ENCODE results near the gene PCDH1.

Gene PCDH1

DNA sequence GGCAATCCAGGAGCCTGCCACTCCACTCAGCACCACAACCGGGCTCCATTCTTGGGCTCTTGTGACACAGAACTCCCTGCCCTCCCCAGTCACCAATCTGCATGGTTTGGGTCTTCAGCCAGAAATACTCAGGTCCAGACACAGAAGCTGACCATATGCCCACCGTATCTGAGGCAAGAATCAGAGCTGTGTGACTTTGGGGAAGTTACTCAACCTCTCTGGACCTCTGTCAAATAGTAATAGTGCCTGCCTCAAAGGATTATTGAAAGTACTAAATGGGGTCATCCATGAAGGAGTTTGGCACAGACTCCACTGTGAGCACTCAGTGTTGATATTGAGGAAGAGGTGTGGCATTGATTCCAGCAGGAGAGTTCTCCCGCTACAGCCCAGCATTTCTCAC, 67.5 kb downstream of the PCDH1 start:
- DNase-seq = no peak
- no peak overlapping the region for H3K27ac ChIP-seq (ENCODE audit: insufficient read depth in 1 of 2, low read depth in 1 of 2, low read length in 2 of 2, poor library complexity in 1 of 2, severe bottlenecking in 2 of 2)
- ChIA-PET POLR2A (no interaction called here), CTCF (interaction anchor here (0.9 to 7.6 kb wide), 9 partner anchors 8 to 151 kb away, joined by 3 to 51 read pairs (median 5); no protein-coding TSS in a partner anchor)
- H3K4me1 ChIP-seq (ENCODE audit: control extremely low read depth in 1 of 4, control insufficient read depth in 4 of 4, insufficient read depth in 4 of 4, low read length in 3 of 4) = no peaks in the 10 kb centered on the region
- peaks cover 11 to 66% (median 22%) of the 10 kb centered on the region in 5 experiments for H3K27me3 ChIP-seq (replicated peaks in 2 of 5; ENCODE audit: control insufficient read depth in 4 of 5, insufficient read depth in 5 of 5, low read length in 4 of 5)
- H3K36me3 ChIP-seq (ENCODE audit: control insufficient read depth in 4 of 4, insufficient read depth in 4 of 4, low read length in 3 of 4) = no peaks in the 10 kb centered on the region
- no peaks in the 10 kb centered on the region for H3K9me3 ChIP-seq (ENCODE audit: control extremely low read depth in 1 of 5, control insufficient read depth in 4 of 5, insufficient read depth in 2 of 5, low read depth in 1 of 5, low read length in 4 of 5)
- H3K4me3 ChIP-seq (ENCODE audit: control insufficient read depth in 1 of 7, extremely low read depth in 1 of 7, insufficient read depth in 4 of 7, low read depth in 2 of 7, low read length in 6 of 7) = no peak overlapping the region
- 70% methylated on average over 2 of the region's 3 CpGs for WGBS (ENCODE audit: insufficient coverage)

DNA sequence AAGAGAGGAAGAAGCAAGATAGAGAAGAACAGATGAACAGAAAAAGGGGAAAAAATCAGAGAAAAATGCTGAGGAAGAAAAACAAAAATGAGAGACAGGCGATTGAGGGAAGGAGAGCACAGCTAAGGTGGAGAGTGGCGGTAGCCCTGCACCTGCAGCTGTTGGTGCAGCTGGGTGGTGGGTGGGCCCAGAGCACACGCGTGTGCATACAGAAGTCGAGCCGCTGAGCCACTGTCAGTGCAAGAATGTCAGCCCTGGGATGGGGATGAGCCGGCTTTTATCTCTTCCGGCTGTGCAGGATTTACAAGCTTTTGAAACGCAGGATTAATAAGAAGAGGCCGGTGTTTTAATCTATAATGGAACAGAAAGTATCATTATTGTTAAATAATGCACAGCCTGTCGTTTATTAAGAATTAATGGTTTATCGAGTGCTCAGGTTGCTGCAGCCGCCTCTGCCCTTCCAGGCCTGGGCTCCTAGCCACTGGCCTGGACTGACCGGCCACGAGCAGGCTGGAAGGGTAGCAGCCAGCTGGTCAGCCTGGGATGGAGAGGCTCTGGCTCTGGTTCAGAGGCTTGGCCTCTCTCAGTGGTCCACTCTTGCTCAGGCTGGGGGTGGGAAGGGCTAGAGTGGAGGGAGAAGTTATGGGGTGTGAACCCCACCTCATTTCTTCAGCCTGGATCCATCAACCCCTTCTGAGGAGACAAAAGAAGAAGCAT, 68.7 kb downstream of the PCDH1 start:
- ChIA-PET POLR2A (no interaction called here), CTCF (interaction anchor here (1.5 to 2.8 kb wide), 2 partner anchors 7 to 18 kb away, joined by 5 to 11 read pairs; no protein-coding TSS in a partner anchor)
- H3K4me3 ChIP-seq (ENCODE audit: control insufficient read depth in 1 of 7, extremely low read depth in 1 of 7, insufficient read depth in 4 of 7, low read depth in 2 of 7, low read length in 6 of 7) = no peak overlapping the region
- DNase-seq = no peak
- WGBS (ENCODE audit: insufficient coverage) = 88% methylated on average over 9 of the region's 15 CpGs
- H3K9me3 ChIP-seq (ENCODE audit: control extremely low read depth in 1 of 5, control insufficient read depth in 4 of 5, insufficient read depth in 2 of 5, low read depth in 1 of 5, low read length in 4 of 5) = no peaks in the 10 kb centered on the region
- peaks cover 14 to 78% (median 24%) of the 10 kb centered on the region in 5 experiments for H3K27me3 ChIP-seq (replicated peaks in 2 of 5; ENCODE audit: control insufficient read depth in 4 of 5, insufficient read depth in 5 of 5, low read length in 4 of 5)
- H3K4me1 ChIP-seq (ENCODE audit: control extremely low read depth in 1 of 4, control insufficient read depth in 4 of 4, insufficient read depth in 4 of 4, low read length in 3 of 4) = no peaks in the 10 kb centered on the region
- no peaks in the 10 kb centered on the region for H3K36me3 ChIP-seq (ENCODE audit: control insufficient read depth in 4 of 4, insufficient read depth in 4 of 4, low read length in 3 of 4)
- no peak overlapping the region for H3K27ac ChIP-seq (ENCODE audit: insufficient read depth in 1 of 2, low read depth in 1 of 2, low read length in 2 of 2, poor library complexity in 1 of 2, severe bottlenecking in 2 of 2)

DNA sequence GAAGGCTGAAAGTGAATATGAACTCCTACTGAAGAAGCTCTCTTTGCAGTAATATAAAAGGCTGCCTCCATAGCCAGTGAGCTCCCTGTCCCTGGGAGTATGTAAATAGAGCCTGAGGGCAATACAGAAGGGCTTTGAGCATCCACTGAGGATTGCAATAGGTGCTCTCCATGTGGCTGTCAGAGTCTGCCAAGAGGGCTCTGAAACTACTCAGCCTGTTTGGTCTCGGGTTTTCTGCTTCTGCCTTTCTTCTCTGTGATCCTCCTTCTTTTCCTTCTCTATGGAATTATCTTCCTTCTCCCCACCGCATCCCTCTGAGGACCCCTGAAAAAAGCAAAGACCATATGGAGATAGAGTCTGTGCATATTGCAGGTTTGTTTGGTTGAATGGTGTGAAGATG, 69.4 kb downstream of the PCDH1 start:
- no peak overlapping the region for H3K4me3 ChIP-seq (ENCODE audit: control insufficient read depth in 1 of 7, extremely low read depth in 1 of 7, insufficient read depth in 4 of 7, low read depth in 2 of 7, low read length in 6 of 7)
- ChIA-PET POLR2A (no interaction called here), CTCF (interaction anchor here (1.0 to 2.8 kb wide), 6 partner anchors 8 to 114 kb away, joined by 3 to 11 read pairs (median 4); no protein-coding TSS in a partner anchor)
- H3K9me3 ChIP-seq (ENCODE audit: control extremely low read depth in 1 of 5, control insufficient read depth in 4 of 5, insufficient read depth in 2 of 5, low read depth in 1 of 5, low read length in 4 of 5) = no peaks in the 10 kb centered on the region
- H3K27ac ChIP-seq (ENCODE audit: insufficient read depth in 1 of 2, low read depth in 1 of 2, low read length in 2 of 2, poor library complexity in 1 of 2, severe bottlenecking in 2 of 2) = no peak overlapping the region
- no peaks in the 10 kb centered on the region for H3K36me3 ChIP-seq (ENCODE audit: control insufficient read depth in 4 of 4, insufficient read depth in 4 of 4, low read length in 3 of 4)
- no peak for DNase-seq
- no CpG with 5 or more reads among the region's 2 CpGs for WGBS (ENCODE audit: insufficient coverage)
- H3K4me1 ChIP-seq (ENCODE audit: control extremely low read depth in 1 of 4, control insufficient read depth in 4 of 4, insufficient read depth in 4 of 4, low read length in 3 of 4) = no peaks in the 10 kb centered on the region
- peaks cover 14 to 85% (median 28%) of the 10 kb centered on the region in 5 experiments for H3K27me3 ChIP-seq (replicated peaks in 2 of 5; ENCODE audit: control insufficient read depth in 4 of 5, insufficient read depth in 5 of 5, low read length in 4 of 5)

DNA sequence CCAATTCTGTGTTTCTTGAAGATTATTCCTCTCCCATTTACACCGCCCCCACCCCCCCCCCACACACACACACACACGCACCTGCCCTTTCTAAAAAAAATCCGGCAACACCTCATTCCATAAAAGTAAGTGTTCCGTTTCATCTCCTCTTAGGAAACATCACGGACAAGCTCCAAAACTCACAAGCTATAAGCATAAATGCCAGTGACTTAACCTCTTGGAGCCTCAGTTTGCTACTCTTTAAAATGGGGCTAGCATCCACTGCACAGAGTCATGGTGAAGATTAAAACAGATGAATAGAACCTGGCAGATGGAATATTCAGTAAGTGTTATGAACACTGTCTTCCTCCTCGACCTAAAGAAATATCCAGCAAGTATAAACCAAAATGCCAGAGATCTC, 70.5 kb downstream of the PCDH1 start:
- Histone ChIP-seq H3K27me3 (replicated peaks in 2 of 5; ENCODE audit: control insufficient read depth in 4 of 5, insufficient read depth in 5 of 5, low read length in 4 of 5) (peaks cover 14 to 96% (median 32%) of the 10 kb centered on the region in 5 experiments), H3K36me3 (ENCODE audit: control insufficient read depth in 4 of 4, insufficient read depth in 4 of 4, low read length in 3 of 4) (no peaks in the 10 kb centered on the region), H3K9me3 (ENCODE audit: control extremely low read depth in 1 of 5, control insufficient read depth in 4 of 5, insufficient read depth in 2 of 5, low read depth in 1 of 5, low read length in 4 of 5) (no peaks in the 10 kb centered on the region), H3K27ac (ENCODE audit: insufficient read depth in 1 of 2, low read depth in 1 of 2, low read length in 2 of 2, poor library complexity in 1 of 2, severe bottlenecking in 2 of 2) (no peak overlapping the region), H3K4me1 (ENCODE audit: control extremely low read depth in 1 of 4, control insufficient read depth in 4 of 4, insufficient read depth in 4 of 4, low read length in 3 of 4) (no peaks in the 10 kb centered on the region), H3K4me3 (ENCODE audit: control insufficient read depth in 1 of 7, extremely low read depth in 1 of 7, insufficient read depth in 4 of 7, low read depth in 2 of 7, low read length in 6 of 7) (no peak overlapping the region)
- WGBS (ENCODE audit: insufficient coverage) = 100% methylated on average over 1 of the region's 6 CpGs
- ChIA-PET POLR2A (interaction anchor here (0.5 kb wide), 1 partner anchor 138 kb away, joined by 3 read pairs; no protein-coding TSS in a partner anchor), CTCF (interaction anchor here (0.8 to 3.1 kb wide), 7 partner anchors 9 to 106 kb away, joined by 3 to 11 read pairs (median 3); no protein-coding TSS in a partner anchor)
- DNase-seq = no peak

DNA sequence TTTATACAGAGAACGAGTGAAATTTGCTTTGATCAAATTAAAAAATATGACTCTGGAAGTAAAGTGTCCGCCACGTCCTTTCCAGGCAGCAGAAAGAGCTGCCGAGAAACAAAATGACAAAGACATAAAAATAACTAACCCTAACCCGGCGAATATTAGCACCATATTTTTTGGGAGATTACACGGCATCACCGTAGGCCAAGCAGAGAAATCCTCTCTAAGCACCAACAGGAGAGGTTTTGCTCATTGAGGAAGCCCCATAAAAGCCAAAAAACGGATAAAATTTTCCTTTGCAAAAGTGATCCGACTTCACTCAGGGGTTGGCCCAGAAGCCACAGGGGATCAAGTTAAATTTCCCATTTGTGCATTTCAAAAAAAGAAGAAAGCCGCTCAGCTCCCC, 70.9 kb downstream of the PCDH1 start:
- H3K27me3 ChIP-seq (replicated peaks in 2 of 5; ENCODE audit: control insufficient read depth in 4 of 5, insufficient read depth in 5 of 5, low read length in 4 of 5) = peaks cover 14 to 96% (median 32%) of the 10 kb centered on the region in 5 experiments
- H3K4me1 ChIP-seq (ENCODE audit: control extremely low read depth in 1 of 4, control insufficient read depth in 4 of 4, insufficient read depth in 4 of 4, low read length in 3 of 4) = no peaks in the 10 kb centered on the region
- 74% methylated on average over 8 of the region's 11 CpGs for WGBS (ENCODE audit: insufficient coverage)
- ChIA-PET CTCF (interaction anchor here (0.8 to 3.1 kb wide), 4 partner anchors 10 to 105 kb away, joined by 3 to 11 read pairs (median 6); no protein-coding TSS in a partner anchor), POLR2A (interaction anchor here (0.5 kb wide), 1 partner anchor 137 kb away, joined by 3 read pairs; no protein-coding TSS in a partner anchor)
- no peaks in the 10 kb centered on the region for H3K36me3 ChIP-seq (ENCODE audit: control insufficient read depth in 4 of 4, insufficient read depth in 4 of 4, low read length in 3 of 4)
- H3K4me3 ChIP-seq (ENCODE audit: control insufficient read depth in 1 of 7, extremely low read depth in 1 of 7, insufficient read depth in 4 of 7, low read depth in 2 of 7, low read length in 6 of 7) = no peak overlapping the region
- DNase-seq = no peak
- H3K27ac ChIP-seq (ENCODE audit: insufficient read depth in 1 of 2, low read depth in 1 of 2, low read length in 2 of 2, poor library complexity in 1 of 2, severe bottlenecking in 2 of 2) = no peak overlapping the region
- H3K9me3 ChIP-seq (ENCODE audit: control extremely low read depth in 1 of 5, control insufficient read depth in 4 of 5, insufficient read depth in 2 of 5, low read depth in 1 of 5, low read length in 4 of 5) = no peaks in the 10 kb centered on the region

DNA sequence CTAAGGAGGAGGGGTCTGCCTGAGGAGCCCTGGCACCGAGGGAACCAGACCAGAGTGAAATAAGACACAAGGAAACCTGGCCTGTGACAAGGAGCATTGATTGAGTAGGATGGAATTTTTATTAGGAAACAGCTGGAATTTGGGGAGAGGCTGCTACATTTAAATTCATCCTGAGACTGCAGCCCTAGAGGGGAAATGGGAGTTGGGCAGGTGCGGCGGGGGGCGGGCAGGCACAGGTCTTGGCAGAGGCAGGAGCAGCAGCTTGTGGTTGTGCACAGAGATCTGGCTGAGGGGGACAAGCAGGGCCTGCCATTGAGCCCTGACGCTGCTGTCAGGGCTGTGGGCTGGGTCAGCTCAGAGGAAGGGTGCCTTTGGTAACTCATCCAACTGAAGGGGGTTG, 71.6 kb downstream of the PCDH1 start:
- Histone ChIP-seq H3K4me1 (ENCODE audit: control extremely low read depth in 1 of 4, control insufficient read depth in 4 of 4, insufficient read depth in 4 of 4, low read length in 3 of 4) (no peaks in the 10 kb centered on the region), H3K27ac (ENCODE audit: insufficient read depth in 1 of 2, low read depth in 1 of 2, low read length in 2 of 2, poor library complexity in 1 of 2, severe bottlenecking in 2 of 2) (no peak overlapping the region), H3K9me3 (ENCODE audit: control extremely low read depth in 1 of 5, control insufficient read depth in 4 of 5, insufficient read depth in 2 of 5, low read depth in 1 of 5, low read length in 4 of 5) (no peaks in the 10 kb centered on the region), H3K4me3 (ENCODE audit: control insufficient read depth in 1 of 7, extremely low read depth in 1 of 7, insufficient read depth in 4 of 7, low read depth in 2 of 7, low read length in 6 of 7) (no peak overlapping the region), H3K36me3 (ENCODE audit: control insufficient read depth in 4 of 4, insufficient read depth in 4 of 4, low read length in 3 of 4) (no peaks in the 10 kb centered on the region), H3K27me3 (replicated peaks in 2 of 5; ENCODE audit: control insufficient read depth in 4 of 5, insufficient read depth in 5 of 5, low read length in 4 of 5) (peaks cover 14 to 93% (median 32%) of the 10 kb centered on the region in 5 experiments)
- POLR2A ChIA-PET = no interaction called here
- CTCF ChIA-PET = interaction anchor here (0.6 to 3.1 kb wide), 4 partner anchors 9 to 1878 kb away, joined by 3 to 10 read pairs (median 4); no protein-coding TSS in a partner anchor
- WGBS (ENCODE audit: insufficient coverage) = 55% methylated on average over 5 of the region's 5 CpGs
- DNase-seq = no peak

Measured in common myeloid progenitor, CD34-positive (primary cell).